ENCODE results near the gene SLC17A1. TPM values are rescaled to one million over a fixed set of nuclear protein-coding genes. Genes with fewer than 3 reads are reported as not detected.

Gene SLC17A1
- total and polyA plus RNA-seq, 2 donors (not counting 3 experiments of a cell fraction or from before 2014, with no cell fraction given): not detected

DNA sequence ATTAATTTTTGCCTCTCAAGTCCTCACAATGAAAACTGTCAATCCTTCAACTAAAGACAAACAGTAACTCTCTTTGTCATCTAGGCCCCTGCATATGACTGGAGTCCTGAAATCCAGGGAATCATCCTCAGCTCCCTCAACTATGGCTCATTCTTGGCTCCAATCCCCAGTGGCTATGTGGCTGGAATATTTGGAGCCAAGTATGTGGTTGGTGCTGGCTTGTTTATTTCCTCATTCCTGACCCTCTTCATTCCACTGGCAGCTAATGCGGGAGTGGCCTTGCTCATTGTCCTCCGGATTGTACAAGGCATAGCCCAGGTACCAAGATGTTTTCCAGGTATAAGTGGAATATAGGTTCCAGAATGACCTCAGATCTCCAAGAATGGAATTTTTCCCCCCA is 61.9 kb downstream of the SLC17A1 start:
- Histone ChIP-seq H3K9me1 (replicated peaks; ENCODE audit: control insufficient read depth, extremely low read depth, insufficient read depth, low read length) (no peaks in the 10 kb centered on the region), H4K20me1 (replicated peaks; ENCODE audit: control insufficient read depth, extremely low read depth, insufficient read depth, low read length) (no peaks in the 10 kb centered on the region), H3K4me1 (ENCODE audit: control insufficient read depth, extremely low read depth, insufficient read depth, low read length) (no peaks in the 10 kb centered on the region), H3K4me3 (replicated peaks in 1 of 3; ENCODE audit: insufficient read depth in 1 of 3, low read depth in 1 of 3, low read length in 3 of 3) (no peak overlapping the region), H3K9me3 (replicated peaks; ENCODE audit: control insufficient read depth, insufficient read depth, low read length) (no peaks in the 10 kb centered on the region), H3K4me2 (ENCODE audit: insufficient read depth, low read length) (no peak overlapping the region), H3K27ac (ENCODE audit: insufficient read depth, low read depth, low read length) (no peak overlapping the region), H2AFZ (ENCODE audit: low read depth, low read length) (no peak overlapping the region), H3K36me3 (ENCODE audit: control insufficient read depth in 2 of 2, extremely low read depth in 1 of 2, insufficient read depth in 2 of 2, low read length in 2 of 2) (no peaks in the 10 kb centered on the region), H3K79me2 (ENCODE audit: control insufficient read depth, insufficient read depth, low read length) (no peaks in the 10 kb centered on the region), H3K9ac (replicated peaks; ENCODE audit: extremely low read depth, insufficient read depth, low read length) (no peak overlapping the region), H3K27me3 (ENCODE audit: control insufficient read depth in 2 of 2, insufficient read depth in 2 of 2, low read length in 2 of 2) (peaks cover 0 to 4% of the 10 kb centered on the region in 2 experiments)
- DNase-seq (ENCODE audit: low read depth, low spot score) (no peak), FAIRE-seq (no peak)
- TF ChIP-seq MYC (IDR thresholded peaks at IDR 0.05; ENCODE audit: low read depth, low read length): no peak
- TF ChIP-seq, protein P1, sequence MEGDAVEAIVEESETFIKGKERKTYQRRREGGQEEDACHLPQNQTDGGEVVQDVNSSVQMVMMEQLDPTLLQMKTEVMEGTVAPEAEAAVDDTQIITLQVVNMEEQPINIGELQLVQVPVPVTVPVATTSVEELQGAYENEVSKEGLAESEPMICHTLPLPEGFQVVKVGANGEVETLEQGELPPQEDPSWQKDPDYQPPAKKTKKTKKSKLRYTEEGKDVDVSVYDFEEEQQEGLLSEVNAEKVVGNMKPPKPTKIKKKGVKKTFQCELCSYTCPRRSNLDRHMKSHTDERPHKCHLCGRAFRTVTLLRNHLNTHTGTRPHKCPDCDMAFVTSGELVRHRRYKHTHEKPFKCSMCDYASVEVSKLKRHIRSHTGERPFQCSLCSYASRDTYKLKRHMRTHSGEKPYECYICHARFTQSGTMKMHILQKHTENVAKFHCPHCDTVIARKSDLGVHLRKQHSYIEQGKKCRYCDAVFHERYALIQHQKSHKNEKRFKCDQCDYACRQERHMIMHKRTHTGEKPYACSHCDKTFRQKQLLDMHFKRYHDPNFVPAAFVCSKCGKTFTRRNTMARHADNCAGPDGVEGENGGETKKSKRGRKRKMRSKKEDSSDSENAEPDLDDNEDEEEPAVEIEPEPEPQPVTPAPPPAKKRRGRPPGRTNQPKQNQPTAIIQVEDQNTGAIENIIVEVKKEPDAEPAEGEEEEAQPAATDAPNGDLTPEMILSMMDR (IDR thresholded peaks at IDR 0.05; ENCODE audit: extremely low read depth in 1 of 2, insufficient read depth in 1 of 2, low read depth in 1 of 2, low read length in 2 of 2): no peak
- intact Hi-C loops (cut with micrococcal nuclease) (no loop called here), dilution Hi-C loops (cut with MboI; ENCODE audit: extremely low pct_ligation_motif_present, low sequenced_read_pairs) (no loop called here)
- no TSS peak for BruUV-seq (replicated peaks)
- ChIA-PET POLR2A (no interaction called here), CTCF (no interaction called here)

DNA sequence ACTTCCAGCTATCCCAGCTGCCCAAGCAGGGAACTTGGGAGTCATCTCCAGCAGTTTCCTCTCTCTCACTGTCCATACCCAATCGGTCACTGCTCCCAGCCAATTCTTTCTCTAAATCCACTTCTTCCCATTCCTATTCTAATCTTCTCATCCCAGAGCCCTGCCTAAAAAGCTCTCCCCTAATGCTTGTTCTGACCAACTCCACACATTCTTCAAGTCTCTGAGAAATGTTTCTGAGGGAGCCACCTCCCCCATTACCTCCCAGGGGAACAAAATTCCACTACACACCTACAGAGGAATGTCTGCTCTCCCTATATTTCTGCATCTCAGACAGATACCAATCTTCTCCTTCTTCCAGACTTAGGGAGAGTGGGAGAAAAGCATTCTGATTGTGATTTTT is 63.3 kb downstream of the SLC17A1 start:
- no peaks in the 10 kb centered on the region for H3K4me1 ChIP-seq (ENCODE audit: control insufficient read depth, extremely low read depth, insufficient read depth, low read length)

More for the DNA sequence above, 63.3 kb downstream of the SLC17A1 start:
- POLR2A ChIA-PET: no interaction called here
- Histone ChIP-seq H2AFZ (ENCODE audit: low read depth, low read length) (no peak overlapping the region), H3K36me3 (ENCODE audit: control insufficient read depth in 2 of 2, extremely low read depth in 1 of 2, insufficient read depth in 2 of 2, low read length in 2 of 2) (no peaks in the 10 kb centered on the region), H3K27ac (ENCODE audit: insufficient read depth, low read depth, low read length) (no peak overlapping the region), H3K79me2 (ENCODE audit: control insufficient read depth, insufficient read depth, low read length) (no peaks in the 10 kb centered on the region), H3K27me3 (ENCODE audit: control insufficient read depth in 2 of 2, insufficient read depth in 2 of 2, low read length in 2 of 2) (peaks cover 0 to 4% of the 10 kb centered on the region in 2 experiments), H3K9me1 (replicated peaks; ENCODE audit: control insufficient read depth, extremely low read depth, insufficient read depth, low read length) (no peaks in the 10 kb centered on the region), H3K4me2 (ENCODE audit: insufficient read depth, low read length) (no peak overlapping the region), H3K9ac (replicated peaks; ENCODE audit: extremely low read depth, insufficient read depth, low read length) (no peak overlapping the region), H3K4me3 (replicated peaks in 1 of 3; ENCODE audit: insufficient read depth in 1 of 3, low read depth in 1 of 3, low read length in 3 of 3) (no peak overlapping the region), H4K20me1 (replicated peaks; ENCODE audit: control insufficient read depth, extremely low read depth, insufficient read depth, low read length) (no peaks in the 10 kb centered on the region), H3K9me3 (replicated peaks; ENCODE audit: control insufficient read depth, insufficient read depth, low read length) (no peaks in the 10 kb centered on the region)
- intact Hi-C loops (cut with micrococcal nuclease) (no loop called here), dilution Hi-C loops (cut with MboI; ENCODE audit: extremely low pct_ligation_motif_present, low sequenced_read_pairs) (no loop called here)
- TF ChIP-seq EZH2 (IDR thresholded peaks at IDR 0.05; ENCODE audit: borderline replicate concordance, low read depth, low read length, severe bottlenecking) (no peak), MYC (IDR thresholded peaks at IDR 0.05; ENCODE audit: low read depth, low read length) (no peak), POLR2AphosphoS5 (IDR thresholded peaks at IDR 0.05; ENCODE audit: insufficient read depth, low read depth, low read length) (no peak), FOS (IDR thresholded peaks at IDR 0.05; ENCODE audit: borderline replicate concordance, insufficient read depth, low read length) (no peak), JUN (IDR thresholded peaks at IDR 0.05; ENCODE audit: borderline replicate concordance, insufficient read depth, insufficient read length, low read depth) (no peak), POLR2A (IDR thresholded peaks at IDR 0.05; ENCODE audit: low read depth, low read length) (no peak), GATA2 (IDR thresholded peaks at IDR 0.05; ENCODE audit: insufficient read depth, insufficient read length, low read depth, low read length) (no peak)
- TF ChIP-seq, protein P1 (IDR thresholded peaks at IDR 0.05; ENCODE audit: extremely low read depth in 1 of 2, insufficient read depth in 1 of 2, low read depth in 1 of 2, low read length in 2 of 2): no peak
- TF ChIP-seq, protein P2, sequence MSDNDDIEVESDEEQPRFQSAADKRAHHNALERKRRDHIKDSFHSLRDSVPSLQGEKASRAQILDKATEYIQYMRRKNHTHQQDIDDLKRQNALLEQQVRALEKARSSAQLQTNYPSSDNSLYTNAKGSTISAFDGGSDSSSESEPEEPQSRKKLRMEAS (IDR thresholded peaks at IDR 0.05; ENCODE audit: insufficient read depth, insufficient read length): no peak
- no peak for DNase-seq (ENCODE audit: low read depth, low spot score)
- FAIRE-seq: no peak
- BruUV-seq (replicated peaks): no TSS peak
- CTCF ChIA-PET: interaction anchor here (1.2 kb wide), 3 partner anchors 9 to 122 kb away, joined by 3 read pairs; no protein-coding TSS in a partner anchor

Measured in endothelial cell of umbilical vein (primary cell).